IMR-90 (cell line): Measurements from ENCODE around the gene ALK.

Experiments used
- BHLHE40 ChIP-seq: fragments of 150-350 bp; IDR thresholded peaks from 2 replicates; pipeline ENCODE4 v1.6.1; 2016; ENCODE audit warnings: mild to moderate bottlenecking, low read depth, low read length
- FOS ChIP-seq: fragments of 150-350 bp; IDR thresholded peaks from 2 replicates; pipeline ENCODE4 v1.6.1; 2016; ENCODE audit warnings: low read depth, low read length
- MAFK ChIP-seq: IDR thresholded peaks from 2 replicates; pipeline ENCODE4 v1.6.1; 2012; ENCODE audit warnings: low read depth, low read length, improper control_type of control experiment
- MAZ ChIP-seq: IDR thresholded peaks from 2 replicates; pipeline ENCODE4 v1.6.1; 2012; ENCODE audit warnings: low read depth, mild to moderate bottlenecking, low read length, improper control_type of control experiment, moderate library complexity, borderline replicate concordance
- MXI1 ChIP-seq: IDR thresholded peaks from 2 replicates; pipeline ENCODE4 v1.6.1; 2012; ENCODE audit warnings: low read depth, mild to moderate bottlenecking, low read length, moderate library complexity, borderline replicate concordance
- POLR2A ChIP-seq: IDR thresholded peaks from 2 replicates; pipeline ENCODE4 v1.6.1; 2012; ENCODE audit warnings: mild to moderate bottlenecking, low read depth, low read length
- RAD21 ChIP-seq: IDR thresholded peaks from 2 replicates; pipeline ENCODE4 v1.6.1; 2012; ENCODE audit warnings: low read length, improper control_type of control experiment
- RCOR1 ChIP-seq: IDR thresholded peaks from 2 replicates; pipeline ENCODE4 v1.6.1; 2012; ENCODE audit warnings: mild to moderate bottlenecking, low read length, improper control_type of control experiment; ENCODE audit not compliant: insufficient replicate concordance
- RFX5 ChIP-seq: IDR thresholded peaks from 2 replicates; pipeline ENCODE4 v1.8.0; 2012; ENCODE audit warnings: low read depth, mild to moderate bottlenecking, low read length, moderate library complexity
- SMC3 ChIP-seq: fragments of 150-350 bp; IDR thresholded peaks from 2 replicates; pipeline ENCODE4 v1.6.1; 2016; ENCODE audit warnings: low read depth, mild to moderate bottlenecking, antibody characterized with exemption, low read length, moderate library complexity
- TF ChIP-seq, protein P1 (sequence below): conservative IDR thresholded peaks from 2 replicates; pipeline ENCODE4 v1.5.1; 2012; ENCODE audit warnings: mild to moderate bottlenecking, low read depth, low read length, improper control_type of control experiment
- TF ChIP-seq, protein P2 (sequence below): fragments of 150-350 bp; IDR thresholded peaks from 2 replicates; pipeline ENCODE4 v1.6.1; 2016; ENCODE audit warnings: low read depth, mild to moderate bottlenecking, low read length, moderate library complexity, borderline replicate concordance

DNA sequence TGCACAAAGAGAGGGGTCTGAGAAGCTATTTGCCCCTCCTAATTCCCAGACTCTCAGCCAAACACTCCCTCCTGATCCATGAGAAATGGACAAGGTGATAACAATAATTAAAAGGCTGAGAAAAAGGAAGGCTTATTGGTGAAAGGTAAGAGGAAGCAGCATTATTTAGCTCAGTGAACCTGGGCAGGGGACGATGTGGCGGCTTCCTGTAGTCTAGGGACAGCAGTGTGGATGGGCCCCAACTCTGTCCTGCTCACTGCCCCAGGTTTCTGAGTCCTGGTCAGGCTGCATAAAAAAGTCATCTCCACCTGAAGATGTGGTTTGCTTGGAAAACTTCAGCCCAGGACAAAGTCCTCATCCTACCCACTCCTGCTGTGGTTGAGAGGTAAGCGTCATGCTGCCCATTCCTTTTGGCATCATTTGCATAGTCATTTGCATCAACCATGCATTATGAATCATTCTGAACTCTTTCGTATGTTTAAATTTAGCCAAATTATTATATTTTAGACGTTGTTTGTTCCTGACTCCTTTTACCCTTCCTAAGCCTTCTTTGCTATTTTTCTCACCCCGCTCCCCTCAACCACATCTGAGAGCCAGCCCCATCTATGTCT is 679.3 kb downstream of the ALK start:
- TF ChIP-seq, protein P1, sequence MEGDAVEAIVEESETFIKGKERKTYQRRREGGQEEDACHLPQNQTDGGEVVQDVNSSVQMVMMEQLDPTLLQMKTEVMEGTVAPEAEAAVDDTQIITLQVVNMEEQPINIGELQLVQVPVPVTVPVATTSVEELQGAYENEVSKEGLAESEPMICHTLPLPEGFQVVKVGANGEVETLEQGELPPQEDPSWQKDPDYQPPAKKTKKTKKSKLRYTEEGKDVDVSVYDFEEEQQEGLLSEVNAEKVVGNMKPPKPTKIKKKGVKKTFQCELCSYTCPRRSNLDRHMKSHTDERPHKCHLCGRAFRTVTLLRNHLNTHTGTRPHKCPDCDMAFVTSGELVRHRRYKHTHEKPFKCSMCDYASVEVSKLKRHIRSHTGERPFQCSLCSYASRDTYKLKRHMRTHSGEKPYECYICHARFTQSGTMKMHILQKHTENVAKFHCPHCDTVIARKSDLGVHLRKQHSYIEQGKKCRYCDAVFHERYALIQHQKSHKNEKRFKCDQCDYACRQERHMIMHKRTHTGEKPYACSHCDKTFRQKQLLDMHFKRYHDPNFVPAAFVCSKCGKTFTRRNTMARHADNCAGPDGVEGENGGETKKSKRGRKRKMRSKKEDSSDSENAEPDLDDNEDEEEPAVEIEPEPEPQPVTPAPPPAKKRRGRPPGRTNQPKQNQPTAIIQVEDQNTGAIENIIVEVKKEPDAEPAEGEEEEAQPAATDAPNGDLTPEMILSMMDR, result no peak
- TF ChIP-seq RAD21 (no peak), POLR2A (no peak), RFX5 (no peak), MXI1 (no peak), BHLHE40 (no peak), SMC3 (no peak), MAZ (no peak), RCOR1 (no peak), FOS (no peak), MAFK (no peak)
- TF ChIP-seq, protein P2, sequence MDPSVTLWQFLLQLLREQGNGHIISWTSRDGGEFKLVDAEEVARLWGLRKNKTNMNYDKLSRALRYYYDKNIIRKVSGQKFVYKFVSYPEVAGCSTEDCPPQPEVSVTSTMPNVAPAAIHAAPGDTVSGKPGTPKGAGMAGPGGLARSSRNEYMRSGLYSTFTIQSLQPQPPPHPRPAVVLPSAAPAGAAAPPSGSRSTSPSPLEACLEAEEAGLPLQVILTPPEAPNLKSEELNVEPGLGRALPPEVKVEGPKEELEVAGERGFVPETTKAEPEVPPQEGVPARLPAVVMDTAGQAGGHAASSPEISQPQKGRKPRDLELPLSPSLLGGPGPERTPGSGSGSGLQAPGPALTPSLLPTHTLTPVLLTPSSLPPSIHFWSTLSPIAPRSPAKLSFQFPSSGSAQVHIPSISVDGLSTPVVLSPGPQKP, result no peak
